Measurements from ENCODE around the gene C1QC. TPM values are rescaled to one million over a fixed set of nuclear protein-coding genes. Genes with fewer than 3 reads are reported as not detected.
"Not testable (repeated sequence)": the region's sequence is repeated elsewhere in the genome, so short reads cannot be mapped to it uniquely, and the experiment has no call there.

Gene C1QC
- total and polyA plus RNA-seq, 4 experiments from 2014 or later = 3.3 to 3.8 TPM; not detected in 2

GRCh38 chr1:22674410-22674749 is 30.9 kb downstream of the C1QC start:
- H3K27me3 Mint-ChIP-seq = peaks cover 16 to 41% of the 10 kb centered on the region in 2 donors
- H3K9me3 Mint-ChIP-seq = no peaks in the 10 kb centered on the region
- POLR2A ChIA-PET (ENCODE audit: partially characterized antibody) = no interaction called here
- Histone ChIP-seq H3K27me3 (ENCODE audit: insufficient read depth, low read length) (peaks cover 9% of the 10 kb centered on the region), H3K4me1 (ENCODE audit: insufficient read depth, low read length) (no peaks in the 10 kb centered on the region), H3K9me3 (ENCODE audit: control insufficient read depth in 1 of 2, low read length in 2 of 2) (no peaks in the 10 kb centered on the region), H3K27ac (ENCODE audit: low read depth, low read length) (no peak overlapping the region), H3K4me3 (ENCODE audit: low read length in 2 of 2) (no peak overlapping the region), H3K36me3 (ENCODE audit: insufficient read depth, low read length) (no peaks in the 10 kb centered on the region)
- H3K4me1 Mint-ChIP-seq = no peaks in the 10 kb centered on the region
- no peak for DNase-seq
- no peak overlapping the region for H3K27ac Mint-ChIP-seq
- intact Hi-C loops (cut with micrococcal nuclease) = no loop called here
- CTCF ChIA-PET (ENCODE audit: partially characterized antibody) = no interaction called here
- no peak overlapping the region for H3K4me3 Mint-ChIP-seq
- no peaks in the 10 kb centered on the region for H3K36me3 Mint-ChIP-seq

GRCh38 chr1:22676151-22676550 is 32.7 kb downstream of the C1QC start:
- H3K4me1 ChIP-seq (ENCODE audit: insufficient read depth, low read length); CTCF ChIA-PET (ENCODE audit: partially characterized antibody); H3K27ac ChIP-seq (ENCODE audit: low read depth, low read length); H3K36me3 ChIP-seq (ENCODE audit: insufficient read depth, low read length); intact Hi-C loops (cut with micrococcal nuclease); DNase-seq; H3K27ac Mint-ChIP-seq; H3K27me3 ChIP-seq (ENCODE audit: insufficient read depth, low read length); H3K9me3 Mint-ChIP-seq; H3K4me3 ChIP-seq (ENCODE audit: low read length in 2 of 2); POLR2A ChIA-PET (ENCODE audit: partially characterized antibody); H3K36me3 Mint-ChIP-seq; H3K4me1 Mint-ChIP-seq; H3K4me3 Mint-ChIP-seq; H3K9me3 ChIP-seq (ENCODE audit: control insufficient read depth in 1 of 2, low read length in 2 of 2): not testable (repeated sequence)
- H3K27me3 Mint-ChIP-seq = peaks cover 11 to 33% of the 10 kb centered on the region in 2 donors

DNA sequence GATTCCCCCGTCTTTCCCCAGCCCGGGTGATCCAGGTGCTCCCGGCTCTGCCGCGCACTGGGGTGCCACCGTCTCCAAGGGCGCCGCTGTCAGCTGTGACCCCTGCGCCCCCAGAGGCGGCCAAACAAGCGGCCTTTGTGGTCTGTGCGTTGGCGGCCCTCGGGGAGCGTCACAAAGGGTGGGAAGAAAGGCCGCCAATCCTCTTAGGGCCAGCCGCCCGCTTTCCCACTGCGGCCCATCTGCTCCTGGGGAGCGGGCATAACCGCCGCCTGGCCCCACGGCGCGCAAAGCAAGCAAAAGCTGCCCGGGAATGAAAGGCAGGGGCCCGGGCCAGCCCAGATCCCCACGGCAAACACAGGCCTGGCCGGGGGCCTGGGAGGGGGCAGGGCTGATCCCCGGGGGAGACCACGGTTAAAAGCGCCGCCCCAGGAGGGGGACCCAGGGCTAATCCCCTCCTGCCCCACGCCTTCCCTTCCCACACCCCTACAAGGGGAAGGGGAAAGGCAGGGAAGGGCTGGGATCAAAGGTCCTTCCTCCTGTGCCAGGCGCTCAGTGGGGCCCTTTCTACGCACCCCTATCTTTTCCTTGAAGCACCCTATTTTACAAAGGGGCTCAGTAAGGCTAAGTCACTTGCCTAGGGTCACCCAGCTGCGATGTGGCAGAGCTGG is 33.6 kb downstream of the C1QC start:
- CTCF ChIA-PET (ENCODE audit: partially characterized antibody) = no interaction called here
- POLR2A ChIA-PET (ENCODE audit: partially characterized antibody) = no interaction called here
- H3K27me3 ChIP-seq (ENCODE audit: insufficient read depth, low read length) = peaks cover 9% of the 10 kb centered on the region

GRCh38 chr1:22677931-22678896 is 34.8 kb downstream of the C1QC start:
- no peak overlapping the region for H3K27ac Mint-ChIP-seq
- no peaks in the 10 kb centered on the region for H3K4me1 Mint-ChIP-seq
- intact Hi-C loops (cut with micrococcal nuclease) = no loop called here
- DNase-seq = no peak
- POLR2A ChIA-PET (ENCODE audit: partially characterized antibody) = no interaction called here
- Histone ChIP-seq H3K9me3 (ENCODE audit: control insufficient read depth in 1 of 2, low read length in 2 of 2) (no peaks in the 10 kb centered on the region), H3K4me1 (ENCODE audit: insufficient read depth, low read length) (no peaks in the 10 kb centered on the region), H3K4me3 (ENCODE audit: low read length in 2 of 2) (no peak overlapping the region), H3K27ac (ENCODE audit: low read depth, low read length) (no peak overlapping the region), H3K27me3 (ENCODE audit: insufficient read depth, low read length) (peaks cover 9% of the 10 kb centered on the region), H3K36me3 (ENCODE audit: insufficient read depth, low read length) (no peaks in the 10 kb centered on the region)
- H3K27me3 Mint-ChIP-seq = peaks cover 4 to 17% of the 10 kb centered on the region in 2 donors
- no peaks in the 10 kb centered on the region for H3K9me3 Mint-ChIP-seq
- no peaks in the 10 kb centered on the region for H3K36me3 Mint-ChIP-seq
- CTCF ChIA-PET (ENCODE audit: partially characterized antibody) = no interaction called here
- H3K4me3 Mint-ChIP-seq = no peak overlapping the region

More for the DNA sequence above, 33.6 kb downstream of the C1QC start:
- Histone ChIP-seq H3K4me3 (ENCODE audit: low read length in 2 of 2) (no peak overlapping the region), H3K4me1 (ENCODE audit: insufficient read depth, low read length) (no peaks in the 10 kb centered on the region), H3K27ac (ENCODE audit: low read depth, low read length) (no peak overlapping the region), H3K36me3 (ENCODE audit: insufficient read depth, low read length) (no peaks in the 10 kb centered on the region), H3K9me3 (ENCODE audit: control insufficient read depth in 1 of 2, low read length in 2 of 2) (no peaks in the 10 kb centered on the region)
- H3K36me3 Mint-ChIP-seq = no peaks in the 10 kb centered on the region
- H3K27ac Mint-ChIP-seq = no peak overlapping the region
- intact Hi-C loops (cut with micrococcal nuclease) = no loop called here
- H3K4me3 Mint-ChIP-seq = no peak overlapping the region
- H3K27me3 Mint-ChIP-seq = peaks cover 9 to 27% of the 10 kb centered on the region in 2 donors
- no peak for DNase-seq
- H3K9me3 Mint-ChIP-seq = no peaks in the 10 kb centered on the region
- no peaks in the 10 kb centered on the region for H3K4me1 Mint-ChIP-seq

DNA sequence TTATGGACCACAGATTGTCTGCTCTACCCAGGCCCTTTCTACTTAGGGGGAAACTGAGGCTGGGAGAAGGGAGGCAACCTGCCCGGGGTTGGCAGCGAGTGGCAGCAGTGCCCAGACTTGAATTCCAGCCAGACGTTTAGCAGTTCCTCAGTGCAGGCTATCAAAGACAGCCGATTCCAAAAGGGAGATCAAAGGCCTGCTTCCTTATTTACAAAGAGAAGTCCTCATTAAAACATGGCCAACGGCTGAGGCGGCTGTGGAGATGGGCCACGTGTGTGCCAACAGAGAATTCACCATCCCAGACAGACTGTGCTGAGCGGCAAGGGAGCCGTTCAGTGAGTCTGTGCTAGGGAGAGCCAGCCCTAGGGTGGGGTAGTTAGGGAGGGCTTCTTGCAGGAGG is 37.3 kb downstream of the C1QC start:
- ChIA-PET CTCF (ENCODE audit: partially characterized antibody) (no interaction called here), POLR2A (ENCODE audit: partially characterized antibody) (no interaction called here)
- no peaks in the 10 kb centered on the region for H3K4me1 ChIP-seq (ENCODE audit: insufficient read depth, low read length)
- intact Hi-C loops (cut with micrococcal nuclease) = no loop called here
- DNase-seq = no peak
- Mint-ChIP-seq H3K27ac (no peak overlapping the region), H3K36me3 (no peaks in the 10 kb centered on the region), H3K9me3 (peaks cover 0 to 2% (median 0%) of the 10 kb centered on the region in 8 donors), H3K4me1 (no peaks in the 10 kb centered on the region), H3K27me3 (peaks cover 10 to 14% of the 10 kb centered on the region in 2 donors), H3K4me3 (no peak overlapping the region)
- H3K9me3 ChIP-seq (ENCODE audit: control insufficient read depth in 1 of 2, low read length in 2 of 2) = no peaks in the 10 kb centered on the region
- H3K27me3 ChIP-seq (ENCODE audit: insufficient read depth, low read length) = no peaks in the 10 kb centered on the region
- H3K4me3 ChIP-seq (ENCODE audit: low read length in 2 of 2) = no peak overlapping the region
- H3K27ac ChIP-seq (ENCODE audit: low read depth, low read length) = no peak overlapping the region
- H3K36me3 ChIP-seq (ENCODE audit: insufficient read depth, low read length) = no peaks in the 10 kb centered on the region

GRCh38 chr1:22681556-22682276 is 38.3 kb downstream of the C1QC start:
- H3K27ac Mint-ChIP-seq = no peak overlapping the region
- Histone ChIP-seq H3K27ac (ENCODE audit: low read depth, low read length) (no peak overlapping the region), H3K36me3 (ENCODE audit: insufficient read depth, low read length) (no peaks in the 10 kb centered on the region), H3K27me3 (ENCODE audit: insufficient read depth, low read length) (no peaks in the 10 kb centered on the region), H3K9me3 (ENCODE audit: control insufficient read depth in 1 of 2, low read length in 2 of 2) (no peaks in the 10 kb centered on the region), H3K4me3 (ENCODE audit: low read length in 2 of 2) (no peak overlapping the region), H3K4me1 (ENCODE audit: insufficient read depth, low read length) (no peaks in the 10 kb centered on the region)
- intact Hi-C loops (cut with micrococcal nuclease) = no loop called here
- CTCF ChIA-PET (ENCODE audit: partially characterized antibody) = no interaction called here
- H3K9me3 Mint-ChIP-seq = peaks cover 0 to 2% (median 0%) of the 10 kb centered on the region in 8 donors
- H3K36me3 Mint-ChIP-seq = no peaks in the 10 kb centered on the region
- peaks cover 13 to 16% of the 10 kb centered on the region in 2 donors for H3K27me3 Mint-ChIP-seq
- DNase-seq = no peak
- POLR2A ChIA-PET (ENCODE audit: partially characterized antibody) = no interaction called here
- no peaks in the 10 kb centered on the region for H3K4me1 Mint-ChIP-seq
- H3K4me3 Mint-ChIP-seq = no peak overlapping the region

DNA sequence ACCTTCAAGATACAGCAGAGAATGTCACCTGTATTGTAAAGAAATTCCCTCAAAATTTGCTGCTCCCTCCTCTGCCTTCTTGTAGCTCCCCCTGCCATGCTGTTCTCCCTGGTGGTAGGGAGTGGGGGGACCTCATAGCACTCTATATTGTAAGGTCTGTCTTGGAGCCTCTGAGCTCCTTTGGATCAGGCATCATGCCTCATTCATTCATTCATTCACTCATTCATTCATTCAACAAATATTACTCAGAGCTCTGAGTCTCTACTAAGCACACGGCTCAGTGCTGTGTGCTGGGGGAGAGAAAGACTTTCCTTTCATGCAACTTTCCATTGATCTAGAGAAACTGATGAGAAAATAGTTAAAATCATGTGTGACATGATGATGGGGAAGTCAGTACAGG is 40.1 kb downstream of the C1QC start:
- ChIA-PET CTCF (ENCODE audit: partially characterized antibody) (no interaction called here), POLR2A (ENCODE audit: partially characterized antibody) (no interaction called here)
- Mint-ChIP-seq H3K4me3 (no peak overlapping the region), H3K27me3 (peaks cover 22 to 23% of the 10 kb centered on the region in 2 donors), H3K36me3 (no peaks in the 10 kb centered on the region), H3K4me1 (no peaks in the 10 kb centered on the region), H3K9me3 (peaks cover 0 to 2% (median 0%) of the 10 kb centered on the region in 8 donors), H3K27ac (no peak overlapping the region)
- H3K27me3 ChIP-seq (ENCODE audit: insufficient read depth, low read length) = no peaks in the 10 kb centered on the region
- no peak for DNase-seq
- H3K9me3 ChIP-seq (ENCODE audit: control insufficient read depth in 1 of 2, low read length in 2 of 2) = no peaks in the 10 kb centered on the region
- H3K4me1 ChIP-seq (ENCODE audit: insufficient read depth, low read length) = no peaks in the 10 kb centered on the region
- H3K4me3 ChIP-seq (ENCODE audit: low read length in 2 of 2) = no peak overlapping the region
- intact Hi-C loops (cut with micrococcal nuclease) = no loop called here
- no peaks in the 10 kb centered on the region for H3K36me3 ChIP-seq (ENCODE audit: insufficient read depth, low read length)
- no peak overlapping the region for H3K27ac ChIP-seq (ENCODE audit: low read depth, low read length)
